SKM-1 (cell line): ENCODE results near the gene ARID1B.
"Not testable (repeated sequence)": the region's sequence is repeated elsewhere in the genome, so short reads cannot be mapped to it uniquely, and the experiment has no call there.

Source experiments
- DNase-seq: peaks from one replicate; lab custom pipeline; 2025; ENCODE audit not compliant: unreplicated experiment; lab: John Stamatoyannopoulos, UW

The ARID1B gene

GRCh38 chr6:157144859-157145568 is 367.8 kb downstream of the ARID1B start:
- DNase-seq = no peak

- no peak for DNase-seq
Observed at GRCh38 chr6:157145656-157146285, 368.6 kb downstream of the ARID1B start.

GRCh38 chr6:157147054-157148026 is 370.2 kb downstream of the ARID1B start:
- not testable (repeated sequence) for DNase-seq

- no peak for DNase-seq
Observed at GRCh38 chr6:157148391-157149323, 371.5 kb downstream of the ARID1B start.

- no peak for DNase-seq
Observed at GRCh38 chr6:157150076-157150475, 372.9 kb downstream of the ARID1B start.

- no peak for DNase-seq
Observed at GRCh38 chr6:157151029-157151428, 373.9 kb downstream of the ARID1B start.

GRCh38 chr6:157151989-157152388 is 374.8 kb downstream of the ARID1B start:
- no peak for DNase-seq

GRCh38 chr6:157152556-157152955 is 375.4 kb downstream of the ARID1B start:
- no peak for DNase-seq

GRCh38 chr6:157155804-157156203 is 378.6 kb downstream of the ARID1B start:
- DNase-seq = no peak

GRCh38 chr6:157157258-157157657 is 380.1 kb downstream of the ARID1B start:
- DNase-seq = no peak

- DNase-seq = no peak
Observed at GRCh38 chr6:157158456-157158855, 381.3 kb downstream of the ARID1B start.

- DNase-seq = no peak
Observed at GRCh38 chr6:157158897-157159296, 381.7 kb downstream of the ARID1B start.

GRCh38 chr6:157159348-157159747 is 382.2 kb downstream of the ARID1B start:
- DNase-seq = no peak

- DNase-seq = no peak
Observed at GRCh38 chr6:157161912-157162311, 384.7 kb downstream of the ARID1B start.

- DNase-seq = no peak
Observed at GRCh38 chr6:157162766-157163433, 385.7 kb downstream of the ARID1B start.

GRCh38 chr6:157163434-157164159 is 386.4 kb downstream of the ARID1B start:
- no peak for DNase-seq

- DNase-seq = no peak
Observed at GRCh38 chr6:157164972-157165371, 387.8 kb downstream of the ARID1B start.

- no peak for DNase-seq
Observed at GRCh38 chr6:157166784-157167183, 389.6 kb downstream of the ARID1B start.

- DNase-seq = no peak
Observed at GRCh38 chr6:157167837-157168236, 390.7 kb downstream of the ARID1B start.
